Gastrocnemius medialis (tissue), 4 donors: ENCODE results near the gene NLGN2. TPM values are rescaled to one million over a fixed set of nuclear protein-coding genes. Genes with fewer than 3 reads are reported as not detected.

Source experiments
- ATAC-seq, 2 donors: fragments of 150-250 bp; one replicate each; pipeline ENCODE4 v1.9.1; 2016
- DNase-seq, 2 donors: peaks; one replicate each; pipeline ENCODE4 v3.0.0-alpha.2; 2019
- H3K27ac ChIP-seq, 4 donors: fragments of 200-600 bp; sonication (generic); 1 replicate in 1 of 4; 2 replicates in 3 of 4; pipeline ENCODE4 v1.5.1; 2016 to 2018; ENCODE audit warnings: mild to moderate bottlenecking in 2 of 4, moderate library complexity in 1 of 4
- H3K27me3 ChIP-seq, 3 donors: fragments of 200-600 bp; sonication (generic) in 2 of 3; 1 replicate in 1 of 3; 2 replicates in 2 of 3; pipeline versions ENCODE4 v1.5.1 to v1.6.0; 2016 to 2019; ENCODE audit warnings: mild to moderate bottlenecking in 1 of 3, moderate library complexity in 1 of 3
- H3K36me3 ChIP-seq, 2 donors: fragments of 200-600 bp; sonication (generic) in 1 of 2; one replicate each; pipeline ENCODE4 v1.5.1; 2017 to 2018
- H3K4me1 ChIP-seq, 2 donors: fragments of 200-600 bp; sonication (generic) in 1 of 2; one replicate each; pipeline ENCODE4 v1.5.1; 2016 to 2017; ENCODE audit warnings: mild to moderate bottlenecking in 2 of 2
- H3K4me3 ChIP-seq, 4 donors: fragments of 200-600 bp; sonication (generic) in 3 of 4; 1 replicate in 1 of 4; 2 replicates in 3 of 4; pipeline ENCODE4 v1.5.1; 2016 to 2019; ENCODE audit warnings: mild to moderate bottlenecking in 2 of 4
- H3K9me3 ChIP-seq, 3 donors: fragments of 200-600 bp; sonication (generic) in 2 of 3; 1 replicate in 1 of 3; 2 replicates in 2 of 3; pipeline ENCODE4 v1.5.1; 2016 to 2019
- POLR2A ChIP-seq, 2 donors: fragments of 450-650 bp; IDR thresholded peaks; one replicate each; pipeline ENCODE4 v1.6.1; 2017; ENCODE audit warnings: antibody characterized with exemption in 2 of 2, mild to moderate bottlenecking in 2 of 2, moderate library complexity in 2 of 2
- in situ Hi-C, 4 donors: fragments of 200-750 bp; cut with MboI; loops; one replicate each; pipeline versions ENCODE4 v1.15.0 to v1.8.0; 2017; ENCODE audit warnings: low sequenced_read_pairs in 4 of 4
- intact Hi-C: fragments of 100-400 bp; cut with DNase I; formaldehyde crosslinking; loops from one replicate; pipeline ENCODE4 v1.15.1; 2023; ENCODE audit warnings: low total_unique reads
- total RNA-seq, 4 donors: library from RNA; depleted of rRNA; stranded (reverse); fragments of >200 nt; gene quantifications; one replicate each; pipeline versions ENCODE4 v1.1.0 to v1.2.3, GENCODE V29; 2016
- TF ChIP-seq, protein P1 (sequence below), 5 experiments: fragments of 450-650 bp in 3 of 5; fragments of 200-600 bp in 2 of 5; sonication (generic) in 2 of 5; IDR thresholded peaks in 4 of 5; conservative IDR thresholded peaks in 1 of 5; 1 replicate in 4 of 5; 2 replicates in 1 of 5; pipeline ENCODE4 v1.5.1; 2016 to 2019; ENCODE audit warnings: antibody characterized with exemption in 5 of 5, mild to moderate bottlenecking in 3 of 5, moderate library complexity in 3 of 5

NLGN2 gene
- total RNA-seq, 4 donors from 2014 or later: 4.2 to 6.6 (median 4.4) TPM

- H3K9me3 ChIP-seq: no peaks in the 10 kb centered on the region
- in situ Hi-C loops (no loop called here), intact Hi-C loops (no loop called here)
- TF ChIP-seq POLR2A (IDR thresholded peaks at IDR 0.05): no peak
- TF ChIP-seq, protein P1, sequence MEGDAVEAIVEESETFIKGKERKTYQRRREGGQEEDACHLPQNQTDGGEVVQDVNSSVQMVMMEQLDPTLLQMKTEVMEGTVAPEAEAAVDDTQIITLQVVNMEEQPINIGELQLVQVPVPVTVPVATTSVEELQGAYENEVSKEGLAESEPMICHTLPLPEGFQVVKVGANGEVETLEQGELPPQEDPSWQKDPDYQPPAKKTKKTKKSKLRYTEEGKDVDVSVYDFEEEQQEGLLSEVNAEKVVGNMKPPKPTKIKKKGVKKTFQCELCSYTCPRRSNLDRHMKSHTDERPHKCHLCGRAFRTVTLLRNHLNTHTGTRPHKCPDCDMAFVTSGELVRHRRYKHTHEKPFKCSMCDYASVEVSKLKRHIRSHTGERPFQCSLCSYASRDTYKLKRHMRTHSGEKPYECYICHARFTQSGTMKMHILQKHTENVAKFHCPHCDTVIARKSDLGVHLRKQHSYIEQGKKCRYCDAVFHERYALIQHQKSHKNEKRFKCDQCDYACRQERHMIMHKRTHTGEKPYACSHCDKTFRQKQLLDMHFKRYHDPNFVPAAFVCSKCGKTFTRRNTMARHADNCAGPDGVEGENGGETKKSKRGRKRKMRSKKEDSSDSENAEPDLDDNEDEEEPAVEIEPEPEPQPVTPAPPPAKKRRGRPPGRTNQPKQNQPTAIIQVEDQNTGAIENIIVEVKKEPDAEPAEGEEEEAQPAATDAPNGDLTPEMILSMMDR (IDR thresholded peaks at IDR 0.05 in 4 of 5, conservative IDR thresholded peaks at IDR 0.05 in 1 of 5): no peak
- H3K4me3 ChIP-seq: no peak overlapping the region
- peaks cover 17 to 25% (median 23%) of the 10 kb centered on the region in 3 donors for H3K27me3 ChIP-seq
- H3K36me3 ChIP-seq: no peaks in the 10 kb centered on the region
- DNase-seq (no peak), ATAC-seq (no peak)
- no peak overlapping the region for H3K27ac ChIP-seq
- H3K4me1 ChIP-seq: peaks cover 17 to 22% of the 10 kb centered on the region in 2 donors
Measured at GRCh38 chr17:7379134-7379533, 28.5 kb upstream of the NLGN2 start.

GRCh38 chr17:7380321-7380720, 27.3 kb upstream of the NLGN2 start:
- intact Hi-C loops (no loop called here), in situ Hi-C loops (no loop called here)
- DNase-seq (no peak), ATAC-seq (peak in 1 of 2 donors; percentile 57)
- Histone ChIP-seq H3K27me3 (peaks cover 17 to 29% (median 24%) of the 10 kb centered on the region in 3 donors), H3K27ac (peak overlapping the region in 3 of 4 donors; percentile 18 to 42 (median 23)), H3K36me3 (no peaks in the 10 kb centered on the region), H3K4me3 (peak overlapping the region; percentile 46 to 57 (median 54)), H3K4me1 (peaks cover 18 to 25% of the 10 kb centered on the region in 2 donors), H3K9me3 (no peaks in the 10 kb centered on the region)
- TF ChIP-seq, protein P1 (IDR thresholded peaks at IDR 0.05 in 4 of 5, conservative IDR thresholded peaks at IDR 0.05 in 1 of 5): no peak
- TF ChIP-seq POLR2A (IDR thresholded peaks at IDR 0.05): no peak

DNA sequence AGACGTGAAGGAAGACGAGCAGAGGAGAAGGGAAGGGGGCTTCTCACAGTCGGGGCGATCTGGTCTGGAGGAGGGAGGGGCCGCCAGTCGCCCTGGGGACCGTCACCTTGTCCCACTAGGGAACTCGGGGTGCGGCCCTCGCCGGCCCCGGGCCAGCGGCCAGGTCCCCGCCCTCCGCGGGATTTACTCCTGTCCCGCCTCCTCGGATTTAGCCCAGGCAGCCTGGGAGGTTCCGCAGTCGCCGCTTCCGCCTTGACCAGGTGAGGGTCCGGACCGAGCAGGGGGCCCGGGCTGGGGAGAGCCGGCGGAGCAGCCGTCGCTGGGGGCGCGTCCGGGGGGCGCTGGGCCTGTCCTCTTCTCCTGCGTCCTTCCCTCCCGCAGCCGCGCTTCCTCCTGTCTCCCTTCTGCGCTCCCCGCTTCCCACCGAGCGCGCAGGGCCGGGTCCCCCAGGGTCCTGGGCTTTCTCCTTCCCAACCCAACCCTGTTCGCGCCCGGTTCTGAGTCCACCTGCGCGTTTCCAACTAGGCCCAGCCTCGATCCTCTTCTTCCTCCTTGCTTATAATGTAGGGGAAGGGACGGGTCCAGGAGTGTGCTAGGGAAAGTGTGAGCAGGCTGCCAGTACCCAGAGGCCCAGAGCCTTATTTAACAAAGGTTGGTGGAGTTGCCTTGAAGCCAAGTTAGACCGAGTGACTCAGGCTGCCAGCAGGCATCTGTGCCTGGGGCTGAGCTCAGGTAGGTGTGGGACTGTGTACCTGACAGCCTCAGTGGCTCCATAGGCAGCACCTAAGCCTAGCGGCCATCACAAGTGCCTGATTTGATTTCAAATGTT, 26.6 kb upstream of the NLGN2 start, which contains the start of gene TNK1:
Gene TNK1 (plus strand): TSS at position 235 of the 829 bp plus-strand sequence. CDS start 1,838 bp downstream, outside the sequence.
- Histone ChIP-seq H3K4me1 (peaks cover 18 to 25% of the 10 kb centered on the region in 2 donors), H3K4me3 (peak within 1 kb of the TSS; percentile 46 to 57 (median 54)), H3K27me3 (peaks cover 17 to 29% (median 24%) of the 10 kb centered on the region in 3 donors), H3K27ac (peak within 1 kb of the TSS in 3 of 4 donors; percentile 18 to 42 (median 23)), H3K9me3 (no peaks in the 10 kb centered on the region), H3K36me3 (no peaks in the 10 kb centered on the region)
- TF ChIP-seq, protein P1 (IDR thresholded peaks at IDR 0.05 in 4 of 5, conservative IDR thresholded peaks at IDR 0.05 in 1 of 5): no peak
- TF ChIP-seq POLR2A (IDR thresholded peaks at IDR 0.05): peak; percentile 24 to 62
- in situ Hi-C loops (no loop called here), intact Hi-C loops (no loop called here)
- no peak for DNase-seq
- ATAC-seq: peak; percentile 29 to 57

DNA sequence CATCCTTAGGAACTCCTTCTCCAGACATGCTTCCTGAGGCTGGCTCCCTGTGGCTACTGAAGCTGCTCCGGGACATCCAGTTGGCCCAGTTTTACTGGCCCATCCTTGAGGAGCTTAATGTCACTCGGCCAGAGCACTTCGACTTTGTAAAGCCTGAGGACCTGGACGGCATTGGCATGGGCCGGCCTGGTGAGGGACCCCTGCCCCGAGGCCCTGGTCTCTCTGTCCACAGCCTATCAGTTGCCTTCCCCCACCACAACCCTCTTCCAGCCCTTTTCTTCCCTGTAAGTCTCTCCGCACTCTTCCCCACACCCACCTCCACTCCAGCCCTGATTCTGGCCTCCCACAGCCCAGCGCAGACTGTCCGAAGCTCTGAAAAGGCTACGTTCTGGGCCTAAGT, 24.7 kb upstream of the NLGN2 start:
- Histone ChIP-seq H3K4me1 (peaks cover 18 to 25% of the 10 kb centered on the region in 2 donors), H3K27ac (no peak overlapping the region), H3K36me3 (no peaks in the 10 kb centered on the region), H3K4me3 (no peak overlapping the region), H3K9me3 (no peaks in the 10 kb centered on the region), H3K27me3 (peaks cover 17 to 29% (median 24%) of the 10 kb centered on the region in 3 donors)
- TF ChIP-seq, protein P1 (IDR thresholded peaks at IDR 0.05 in 4 of 5, conservative IDR thresholded peaks at IDR 0.05 in 1 of 5): no peak
- TF ChIP-seq POLR2A (IDR thresholded peaks at IDR 0.05): no peak
- no peak for ATAC-seq
- intact Hi-C loops: no loop called here
- in situ Hi-C loops: no loop called here
- no peak for DNase-seq
